ENCODE measurements around the gene GALNT3. TPM values are rescaled to one million over a fixed set of nuclear protein-coding genes. Genes with fewer than 3 reads are reported as not detected.

The GALNT3 gene
- total and polyA plus RNA-seq, 2 of the 13 experiments (the other 11 are each of a cell fraction or from before 2014, with no cell fraction given), result 0.29 to 0.30 TPM

DNA sequence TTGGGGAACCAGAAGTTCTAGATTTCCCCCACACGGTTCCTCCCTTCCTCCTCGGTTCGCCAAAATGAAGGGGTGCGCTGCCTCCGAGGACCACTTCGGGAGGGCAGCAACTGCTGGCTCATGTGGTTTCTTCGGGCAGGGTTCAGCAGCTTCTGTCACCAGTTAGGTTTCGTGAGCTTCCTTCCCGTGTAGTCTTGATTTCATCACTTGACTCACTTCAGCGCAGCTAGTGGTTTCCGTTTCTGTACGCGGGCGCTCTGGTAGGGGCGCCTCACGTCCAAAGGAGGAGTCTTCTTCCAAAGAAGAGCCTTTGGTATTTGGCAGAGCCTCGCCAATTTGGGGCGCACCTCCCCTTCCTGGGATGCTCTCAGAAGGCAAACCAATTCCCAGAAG, 485 bp upstream of the GALNT3 start (continued):
- TF ChIP-seq, protein P1, sequence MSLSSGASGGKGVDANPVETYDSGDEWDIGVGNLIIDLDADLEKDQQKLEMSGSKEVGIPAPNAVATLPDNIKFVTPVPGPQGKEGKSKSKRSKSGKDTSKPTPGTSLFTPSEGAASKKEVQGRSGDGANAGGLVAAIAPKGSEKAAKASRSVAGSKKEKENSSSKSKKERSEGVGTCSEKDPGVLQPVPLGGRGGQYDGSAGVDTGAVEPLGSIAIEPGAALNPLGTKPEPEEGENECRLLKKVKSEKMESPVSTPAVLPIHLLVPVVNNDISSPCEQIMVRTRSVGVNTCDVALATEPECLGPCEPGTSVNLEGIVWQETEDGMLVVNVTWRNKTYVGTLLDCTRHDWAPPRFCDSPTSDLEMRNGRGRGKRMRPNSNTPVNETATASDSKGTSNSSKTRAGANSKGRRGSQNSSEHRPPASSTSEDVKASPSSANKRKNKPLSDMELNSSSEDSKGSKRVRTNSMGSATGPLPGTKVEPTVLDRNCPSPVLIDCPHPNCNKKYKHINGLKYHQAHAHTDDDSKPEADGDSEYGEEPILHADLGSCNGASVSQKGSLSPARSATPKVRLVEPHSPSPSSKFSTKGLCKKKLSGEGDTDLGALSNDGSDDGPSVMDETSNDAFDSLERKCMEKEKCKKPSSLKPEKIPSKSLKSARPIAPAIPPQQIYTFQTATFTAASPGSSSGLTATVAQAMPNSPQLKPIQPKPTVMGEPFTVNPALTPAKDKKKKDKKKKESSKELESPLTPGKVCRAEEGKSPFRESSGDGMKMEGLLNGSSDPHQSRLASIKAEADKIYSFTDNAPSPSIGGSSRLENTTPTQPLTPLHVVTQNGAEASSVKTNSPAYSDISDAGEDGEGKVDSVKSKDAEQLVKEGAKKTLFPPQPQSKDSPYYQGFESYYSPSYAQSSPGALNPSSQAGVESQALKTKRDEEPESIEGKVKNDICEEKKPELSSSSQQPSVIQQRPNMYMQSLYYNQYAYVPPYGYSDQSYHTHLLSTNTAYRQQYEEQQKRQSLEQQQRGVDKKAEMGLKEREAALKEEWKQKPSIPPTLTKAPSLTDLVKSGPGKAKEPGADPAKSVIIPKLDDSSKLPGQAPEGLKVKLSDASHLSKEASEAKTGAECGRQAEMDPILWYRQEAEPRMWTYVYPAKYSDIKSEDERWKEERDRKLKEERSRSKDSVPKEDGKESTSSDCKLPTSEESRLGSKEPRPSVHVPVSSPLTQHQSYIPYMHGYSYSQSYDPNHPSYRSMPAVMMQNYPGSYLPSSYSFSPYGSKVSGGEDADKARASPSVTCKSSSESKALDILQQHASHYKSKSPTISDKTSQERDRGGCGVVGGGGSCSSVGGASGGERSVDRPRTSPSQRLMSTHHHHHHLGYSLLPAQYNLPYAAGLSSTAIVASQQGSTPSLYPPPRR (CRISPR knock-in tag; IDR thresholded peaks at IDR 0.05; ENCODE audit: borderline replicate concordance), result no peak
- TF ChIP-seq, protein P2, sequence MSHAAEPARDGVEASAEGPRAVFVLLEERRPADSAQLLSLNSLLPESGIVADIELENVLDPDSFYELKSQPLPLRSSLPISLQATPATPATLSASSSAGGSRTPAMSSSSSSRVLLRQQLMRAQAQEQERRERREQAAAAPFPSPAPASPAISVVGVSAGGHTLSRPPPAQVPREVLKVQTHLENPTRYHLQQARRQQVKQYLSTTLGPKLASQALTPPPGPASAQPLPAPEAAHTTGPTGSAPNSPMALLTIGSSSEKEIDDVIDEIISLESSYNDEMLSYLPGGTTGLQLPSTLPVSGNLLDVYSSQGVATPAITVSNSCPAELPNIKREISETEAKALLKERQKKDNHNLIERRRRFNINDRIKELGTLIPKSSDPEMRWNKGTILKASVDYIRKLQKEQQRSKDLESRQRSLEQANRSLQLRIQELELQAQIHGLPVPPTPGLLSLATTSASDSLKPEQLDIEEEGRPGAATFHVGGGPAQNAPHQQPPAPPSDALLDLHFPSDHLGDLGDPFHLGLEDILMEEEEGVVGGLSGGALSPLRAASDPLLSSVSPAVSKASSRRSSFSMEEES (CRISPR knock-in tag; IDR thresholded peaks at IDR 0.05), result no peak
- TF ChIP-seq PAWR (CRISPR knock-in tag; IDR thresholded peaks at IDR 0.05; ENCODE audit: borderline replicate concordance) (no peak), NR2C2 (CRISPR knock-in tag; IDR thresholded peaks at IDR 0.05; ENCODE audit: borderline replicate concordance) (no peak)

DNA sequence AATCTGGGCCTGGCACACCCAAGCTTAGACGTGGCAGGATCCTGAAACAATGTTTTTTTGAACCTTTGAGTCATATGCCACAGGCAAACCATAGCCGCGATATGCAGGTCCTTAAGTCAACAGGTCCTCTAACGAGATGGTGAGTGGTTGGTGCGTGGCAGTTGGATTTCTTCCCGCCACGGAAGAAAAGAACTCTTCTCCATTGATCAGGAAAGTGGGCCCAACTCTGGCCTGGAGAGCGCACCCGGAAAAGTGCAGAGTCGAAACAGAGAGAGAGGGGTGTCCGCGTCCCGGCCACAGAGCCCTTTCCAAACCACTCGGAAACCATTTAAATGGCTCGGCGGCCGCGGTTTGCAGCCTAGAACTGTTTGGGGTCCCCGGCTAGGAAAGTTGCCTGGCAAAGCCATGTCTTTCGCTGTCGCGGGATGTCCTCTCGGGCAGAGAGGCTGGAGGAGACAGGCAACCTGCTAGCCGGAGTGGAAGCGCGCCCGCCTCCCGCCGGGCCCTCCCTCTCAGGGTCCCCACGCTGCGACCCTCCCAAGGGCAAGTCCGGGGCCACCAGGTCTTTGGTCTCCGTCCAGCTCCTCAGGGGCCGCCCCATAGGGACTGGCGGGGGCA, 777 bp downstream of the GALNT3 start:
- H3K4me1 ChIP-seq (ENCODE audit: insufficient read depth, low read length), result 0 out of 2 replicates have a peak, but pooled peaks cover 12% of the 10 kb centered on the region
- ChIA-PET POLR2A (no interaction called here), CTCF (ENCODE audit: low intra/inter-chr PET ratio, low total read pairs) (no interaction called here)
- no peaks in the 10 kb centered on the region for H4K20me1 ChIP-seq (ENCODE audit: insufficient read depth, low read length)
- DNase-seq (ENCODE audit: low spot score), result no peak
- TF ChIP-seq MYC (CRISPR knock-in tag; IDR thresholded peaks at IDR 0.05; ENCODE audit: borderline replicate concordance) (0 out of 2 replicates have a peak, but pooled peaks have one; percentile 8), EZH2 (conservative IDR thresholded peaks at IDR 0.05; ENCODE audit: low read depth, low read length) (peak; percentile 87; the same call in 1 of the 2 replicates), GTF3A (CRISPR knock-in tag; conservative IDR thresholded peaks at IDR 0.05) (no peak), REL (CRISPR knock-in tag; conservative IDR thresholded peaks at IDR 0.05) (no peak)
- no peak overlapping the region for H2AFZ ChIP-seq (ENCODE audit: low read length)
- H3K9me3 ChIP-seq (ENCODE audit: low read length), result no peaks in the 10 kb centered on the region
- no peak overlapping the region for H3K9ac ChIP-seq (ENCODE audit: insufficient read depth, low read depth, low read length)
- in situ Hi-C loops (cut with HindIII; ENCODE audit: extremely low pct_ligation_motif_present, low pct_unique_long_range_greater_than_20kb), result no loop called here
- peaks cover 14 to 38% of the 10 kb centered on the region in 2 experiments; a peak in 4 of 5 replicates for H3K27me3 ChIP-seq (ENCODE audit: control insufficient read depth in 1 of 2, insufficient read depth in 2 of 2, low read length in 2 of 2)
- peak overlapping the region; percentile 66 for H3K4me2 ChIP-seq (ENCODE audit: low read depth, low read length)
- H3K36me3 ChIP-seq (replicated peaks in 1 of 2; ENCODE audit: control insufficient read depth in 1 of 2, insufficient read depth in 2 of 2, low read length in 2 of 2), result no peaks in the 10 kb centered on the region
- no TSS peak for BruUV-seq (replicated peaks)
- 48% methylated on average over 18 of the region's 35 CpGs for whole genome bisulfite sequencing (ENCODE audit: low lambda C conversion rate)
- ATAC-seq, result peak; percentile 50
- no peak overlapping the region for H3K27ac ChIP-seq (ENCODE audit: extremely low read length, insufficient read depth, low read length)
- peak overlapping the region in 1 of 3 experiments; percentile 56; a peak in 2 of 6 replicates for H3K4me3 ChIP-seq (replicated peaks in 1 of 3; ENCODE audit: insufficient read depth in 1 of 3, low read depth in 2 of 3, low read length in 3 of 3)
- FAIRE-seq, result no peak
- H3K79me2 ChIP-seq (ENCODE audit: insufficient read depth, low read length), result no peaks in the 10 kb centered on the region
- intact Hi-C loops (cut with micrococcal nuclease; ENCODE audit: unreplicated experiment), result no loop called here

Measured in HepG2 (cell line).